HL-60 (cell line): ENCODE results near the gene P2RX6.

Source experiments
- CTCF ChIP-seq: IDR thresholded peaks from one replicate; pipeline ENCODE4 v1.5.1; 2011; ENCODE audit warnings: low read length, control low read depth, inconsistent platforms; ENCODE audit not compliant: insufficient read depth
- POLR2AphosphoS5 ChIP-seq: IDR thresholded peaks from 2 replicates; pipeline ENCODE4 v1.6.1; 2012; ENCODE audit warnings: low read depth
- REST ChIP-seq: IDR thresholded peaks from 2 replicates; pipeline ENCODE4 v1.6.1; 2012; ENCODE audit warnings: low read depth; ENCODE audit not compliant: insufficient replicate concordance
- SPI1 ChIP-seq: IDR thresholded peaks from 2 replicates; pipeline ENCODE4 v1.6.1; 2012; ENCODE audit warnings: low read depth, mild to moderate bottlenecking, borderline replicate concordance

GRCh38 chr22:20999350-21000206, 15.4 kb upstream of the P2RX6 start:
- TF ChIP-seq CTCF (no peak), SPI1 (no peak), POLR2AphosphoS5 (0 out of 2 replicates have a peak, but pooled peaks have one; percentile 16), REST (no peak)
